NCI-H510A (cell line): Measurements from ENCODE around the gene ARHGEF26.
"Not testable (repeated sequence)": the region's sequence is repeated elsewhere in the genome, so short reads cannot be mapped to it uniquely, and the experiment has no call there.

Source experiments
- DNase-seq: peaks from one replicate; lab custom pipeline; 2025; lab: John Stamatoyannopoulos, UW

Gene ARHGEF26

GRCh38 chr3:154120961-154121700, at the start of gene ARHGEF26:
Gene ARHGEF26 (plus strand): TSS chr3:154121390. CDS start chr3:154121993, 603 bp downstream.
- DNase-seq: peak; percentile 43

- no peak for DNase-seq
These were observed 46.2 kb upstream of the ARHGEF26 start for GRCh38 chr3:154074966-154075365.

GRCh38 chr3:154078672-154079071, 42.5 kb upstream of the ARHGEF26 start:
- no peak for DNase-seq

- no peak for DNase-seq
These were observed 39.9 kb upstream of the ARHGEF26 start for GRCh38 chr3:154081305-154081704.

- no peak for DNase-seq
These were observed 36.1 kb upstream of the ARHGEF26 start for GRCh38 chr3:154085071-154085470.

- DNase-seq: no peak
These were observed 35.4 kb upstream of the ARHGEF26 start for GRCh38 chr3:154085799-154086198.

- no peak for DNase-seq
These were observed 34.9 kb upstream of the ARHGEF26 start for GRCh38 chr3:154086286-154086685.

- DNase-seq: not testable (repeated sequence)
These were observed 33.3 kb upstream of the ARHGEF26 start for GRCh38 chr3:154087756-154088480.

- DNase-seq: no peak
These were observed 31.5 kb upstream of the ARHGEF26 start for GRCh38 chr3:154089421-154090420.

- DNase-seq: no peak
These were observed 27.1 kb upstream of the ARHGEF26 start for GRCh38 chr3:154094051-154094450.

GRCh38 chr3:154095832-154096421, 25.3 kb upstream of the ARHGEF26 start:
- no peak for DNase-seq

- no peak for DNase-seq
These were observed 22.8 kb upstream of the ARHGEF26 start for GRCh38 chr3:154098376-154098775.

GRCh38 chr3:154100556-154100955, 20.6 kb upstream of the ARHGEF26 start:
- DNase-seq: no peak

GRCh38 chr3:154101250-154101649, 19.9 kb upstream of the ARHGEF26 start:
- no peak for DNase-seq

- DNase-seq: no peak
These were observed 19.0 kb upstream of the ARHGEF26 start for GRCh38 chr3:154102225-154102624.

- DNase-seq: no peak
These were observed 15.8 kb upstream of the ARHGEF26 start for GRCh38 chr3:154105218-154105975.

GRCh38 chr3:154111365-154111935, 9.7 kb upstream of the ARHGEF26 start:
- no peak for DNase-seq

GRCh38 chr3:154112146-154112852, 8.9 kb upstream of the ARHGEF26 start:
- no peak for DNase-seq

- no peak for DNase-seq
These were observed 7.6 kb upstream of the ARHGEF26 start for GRCh38 chr3:154113609-154114008.

GRCh38 chr3:154115332-154115731, 5.9 kb upstream of the ARHGEF26 start:
- no peak for DNase-seq
